Transverse colon (tissue), 4 donors: Measurements from ENCODE around the gene AP1M1. TPM values are rescaled to one million over a fixed set of nuclear protein-coding genes. Genes with fewer than 3 reads are reported as not detected.

ENCODE experiments used
- small RNA-seq, 4 donors: library from RNA; depleted of rRNA; stranded (forward); fragments of <200 nt; gene quantifications; one replicate each; pipeline ENCODE3, GENCODE V24; 2016
- total RNA-seq, 4 donors: library from RNA; depleted of rRNA; stranded (reverse); fragments of >200 nt; gene quantifications; one replicate each; pipeline ENCODE4 v1.1.0, GENCODE V29; 2016

The AP1M1 gene
- total RNA-seq, 4 donors from 2014 or later: 15.1 to 41.8 (median 35.0) TPM

Small RNA genes within 50 kb of the gene (small RNA-seq; reads per million reads assigned to genes)
- 0 reads per million in 4 donors for gene RF00017

Other genes starting within 250 kb of the AP1M1 start
- gene OR10H4, start 248.9 kb upstream of the AP1M1 start, total RNA-seq: not detected
- gene TPM4, start 121.4 kb upstream of the AP1M1 start, total RNA-seq: 100 to 1,000 TPM; 228 to 491 (median 288) TPM
- 100 to 1,000 TPM in 1 of 4 donors, 10 to 100 TPM in 3; 22.3 to 102 (median 67.9) TPM for gene RAB8A, start 86.0 kb upstream of the AP1M1 start, total RNA-seq
- 10 to 100 TPM; 17.6 to 55.4 (median 30.8) TPM for gene HSH2D, start 54.2 kb upstream of the AP1M1 start, total RNA-seq
- gene CIB3, start 24.4 kb upstream of the AP1M1 start, total RNA-seq: not detected
- gene FAM32A, start 12.5 kb upstream of the AP1M1 start, total RNA-seq: 100 to 1,000 TPM in 1 of 4 donors, 10 to 100 TPM in 3; 73.0 to 106 (median 88.6) TPM
- 10 to 100 TPM; 19.9 to 74.4 (median 48.9) TPM for gene KLF2, start 126.9 kb downstream of the AP1M1 start, total RNA-seq